ENCODE measurements around the gene HBE1.

GRCh38 chr11:5279471-5280090 is 9.8 kb upstream of the HBE1 start:
- TF ChIP-seq POLR2A (IDR thresholded peaks at IDR 0.05) (no peak), CTCF (IDR thresholded peaks at IDR 0.05 in 8 of 11, conservative IDR thresholded peaks at IDR 0.05 in 3 of 11) (no peak)

Data from spleen (tissue), 7 donors.